A549 treated with CORT108297 at 1 μM for 4 hours (cell line): ENCODE results near the gene SLC25A2. TPM values are rescaled to one million over a fixed set of nuclear protein-coding genes. Genes with fewer than 3 reads are reported as not detected.

Experiments used
- total RNA-seq: library from RNA; stranded (reverse); fragments of 200-300 nt; extraction: Qiagen RNA extraction; gene quantifications from 5 replicates; pipeline ENCODE4 v1.2.3, GENCODE V29; 2022

Gene SLC25A2
- 0.05 TPM in 1 of 5 replicates, not detected in the others for total RNA-seq

GRCh38 chr5:141303756-141304155 is at the start of gene SLC25A2:
Gene SLC25A2 (minus strand): TSS chr5:141304049. CDS start chr5:141303865, 184 bp downstream.

GRCh38 chr5:141349917-141350619 is 46.2 kb upstream of the SLC25A2 start, which contains the start of gene PCDHGB1:
Gene PCDHGB1 (plus strand): TSS chr5:141350099. CDS start chr5:141350261, 162 bp downstream.

DNA sequence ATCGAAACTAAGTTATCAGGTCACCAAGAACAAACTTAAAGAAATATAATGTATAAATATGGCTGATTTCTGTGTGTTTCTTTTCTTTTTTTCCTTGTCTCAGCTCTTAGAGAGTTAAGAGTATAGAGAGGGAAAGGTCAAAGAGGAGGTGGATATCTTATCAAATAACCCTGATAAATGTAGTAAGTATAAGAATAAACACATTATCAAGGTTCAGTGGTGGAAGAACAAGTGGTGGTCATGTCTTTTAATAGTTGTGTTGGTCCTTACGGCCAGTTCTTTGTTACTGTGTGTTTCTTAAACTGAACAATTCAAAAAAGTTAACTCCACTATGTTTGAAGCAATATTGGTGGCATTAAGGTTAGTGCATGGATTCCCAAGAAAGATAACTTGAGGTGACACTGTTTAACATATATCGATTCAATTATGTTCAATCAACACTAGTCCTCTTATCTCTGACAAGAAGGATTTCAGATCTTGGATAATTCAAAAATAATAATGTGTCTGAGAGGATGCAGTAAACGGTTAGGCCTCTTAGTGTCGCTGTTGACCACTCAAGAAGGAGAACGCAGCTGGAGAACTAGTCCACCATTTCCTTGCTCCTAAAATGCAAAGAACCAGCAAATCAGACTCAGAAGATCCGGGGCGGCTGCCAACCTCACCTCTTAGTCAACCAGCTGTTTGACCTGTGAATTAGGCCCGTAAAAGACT is 39.5 kb upstream of the SLC25A2 start, which contains the start of gene PCDHGA3:
TSS of gene PCDHGA3 (plus strand) at position 588 of the 711 bp plus-strand sequence. CDS start 205 bp downstream, outside the sequence.

DNA sequence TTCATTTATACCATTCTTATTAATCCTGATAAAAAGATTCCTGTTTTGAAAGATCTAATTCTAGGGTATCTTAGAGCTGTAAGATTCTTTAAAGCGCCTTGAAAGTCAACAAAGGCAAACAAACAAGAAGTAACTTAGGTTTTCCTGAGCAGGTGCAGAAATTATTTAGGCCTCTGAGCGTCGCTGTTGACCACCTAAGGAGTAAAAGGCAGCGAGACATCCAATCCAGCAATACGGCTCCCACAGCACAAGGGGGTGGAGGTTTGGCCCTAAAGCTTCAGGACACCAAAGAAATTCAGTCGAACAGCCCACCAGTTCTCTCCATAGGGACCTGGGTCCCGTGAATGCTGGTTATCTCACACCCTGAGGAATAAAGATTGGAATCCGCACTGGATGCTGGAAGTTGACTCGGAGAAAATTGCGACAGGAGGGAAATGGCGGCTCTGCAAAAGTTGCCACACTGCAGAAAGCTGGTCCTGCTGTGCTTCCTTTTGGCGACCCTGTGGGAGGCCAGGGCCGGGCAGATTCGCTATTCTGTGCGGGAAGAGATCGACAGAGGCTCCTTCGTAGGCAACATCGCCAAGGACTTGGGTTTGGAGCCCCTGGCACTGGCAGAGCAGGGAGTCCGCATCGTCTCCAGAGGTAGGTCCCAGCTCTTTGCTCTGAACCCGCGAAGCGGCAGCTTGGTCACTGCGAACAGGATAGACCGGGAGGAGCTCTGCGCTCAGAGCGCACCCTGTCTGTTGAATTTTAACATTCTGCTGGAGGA is 34.9 kb upstream of the SLC25A2 start, which contains the start of gene PCDHGA2:
TSS of gene PCDHGA2 (plus strand) at position 223 of the 769 bp plus-strand sequence.

GRCh38 chr5:141330299-141331080 is 26.6 kb upstream of the SLC25A2 start, which contains the start of gene PCDHGA1:
Gene PCDHGA1 (plus strand): TSS chr5:141330514.

GRCh38 chr5:141320225-141321169 is 16.6 kb upstream of the SLC25A2 start, which contains the start of gene TAF7:
Gene TAF7 (minus strand): TSS chr5:141320784. CDS start chr5:141320044, 740 bp downstream.

Other genes starting within 250 kb of the SLC25A2 start
- 3.1 to 6.7 TPM (median 3.8 TPM) in 5 replicates for gene PCDHB2, start 209.4 kb downstream of the SLC25A2 start, total RNA-seq
- 0.06 to 1.8 TPM (median 0.06 TPM) in 3 of 5 replicates, not detected in the others for gene PCDHB3, start 203.6 kb downstream of the SLC25A2 start, total RNA-seq
- 0.06 to 0.12 TPM (median 0.07 TPM) in 4 of 5 replicates, not detected in the other for gene PCDHB4, start 182.2 kb downstream of the SLC25A2 start, total RNA-seq
- gene PCDHB5, start 168.8 kb downstream of the SLC25A2 start, total RNA-seq: 1.2 to 1.8 TPM (median 1.6 TPM) in 5 replicates
- 0.91 to 1.2 TPM (median 1.1 TPM) in 5 replicates for gene PCDHB6, start 154.0 kb downstream of the SLC25A2 start, total RNA-seq
- 0.03 TPM in 1 of 5 replicates, not detected in the others for gene PCDHB7, start 131.4 kb downstream of the SLC25A2 start, total RNA-seq
- gene PCDHB8, start 126.3 kb downstream of the SLC25A2 start, total RNA-seq: 0.29 to 0.41 TPM (median 0.32 TPM) in 5 replicates
- 0.06 to 0.10 TPM (median 0.06 TPM) in 5 replicates for gene PCDHB16, start 121.7 kb downstream of the SLC25A2 start, total RNA-seq
- 0.02 to 0.09 TPM (median 0.06 TPM) in 4 of 5 replicates, not detected in the other for gene PCDHB9, start 116.9 kb downstream of the SLC25A2 start, total RNA-seq
- 0.02 to 0.03 TPM in 2 of 5 replicates, not detected in the others for gene PCDHB10, start 111.7 kb downstream of the SLC25A2 start, total RNA-seq
- 0.05 to 0.11 TPM (median 0.07 TPM) in 5 replicates for gene PCDHB11, start 104.4 kb downstream of the SLC25A2 start, total RNA-seq
- 0.03 to 0.04 TPM in 2 of 5 replicates, not detected in the others for gene PCDHB12, start 95.3 kb downstream of the SLC25A2 start, total RNA-seq
- gene PCDHB13, start 90.1 kb downstream of the SLC25A2 start, total RNA-seq: 0.03 to 0.10 TPM (median 0.05 TPM) in 5 replicates
- 0.05 to 0.16 TPM (median 0.07 TPM) in 5 replicates for gene PCDHB14, start 80.7 kb downstream of the SLC25A2 start, total RNA-seq
- gene PCDHB15, start 58.7 kb downstream of the SLC25A2 start, total RNA-seq: 0.02 to 0.07 TPM (median 0.06 TPM) in 3 of 5 replicates, not detected in the others
- gene TAF7, start 16.7 kb upstream of the SLC25A2 start, total RNA-seq: 61.5 to 85.8 TPM (median 70.6 TPM) in 5 replicates
- 0.30 to 0.39 TPM (median 0.37 TPM) in 5 replicates for gene PCDHGA1, start 26.5 kb upstream of the SLC25A2 start, total RNA-seq
- 0.55 to 0.78 TPM (median 0.63 TPM) in 5 replicates for gene PCDHGA2, start 34.7 kb upstream of the SLC25A2 start, total RNA-seq
- 0.04 to 0.07 TPM in 2 of 5 replicates, not detected in the others for gene PCDHGA3, start 39.8 kb upstream of the SLC25A2 start, total RNA-seq
- gene PCDHGB1, start 46.0 kb upstream of the SLC25A2 start, total RNA-seq: 1.3 to 2.0 TPM (median 1.8 TPM) in 5 replicates
- gene PCDHGA4, start 51.0 kb upstream of the SLC25A2 start, total RNA-seq: 0.07 to 0.17 TPM (median 0.16 TPM) in 5 replicates
- 0.06 to 0.12 TPM (median 0.08 TPM) in 5 replicates for gene PCDHGB2, start 55.9 kb upstream of the SLC25A2 start, total RNA-seq
- gene PCDHGA5, start 60.1 kb upstream of the SLC25A2 start, total RNA-seq: 0.07 to 0.24 TPM (median 0.15 TPM) in 5 replicates
- 0.17 to 0.33 TPM (median 0.24 TPM) in 5 replicates for gene PCDHGB3, start 66.2 kb upstream of the SLC25A2 start, total RNA-seq
- gene PCDHGA6, start 69.8 kb upstream of the SLC25A2 start, total RNA-seq: 0.13 to 0.27 TPM (median 0.22 TPM) in 5 replicates
- 0.82 to 1.0 TPM (median 0.97 TPM) in 5 replicates for gene PCDHGA7, start 78.7 kb upstream of the SLC25A2 start, total RNA-seq
- gene PCDHGB4, start 83.6 kb upstream of the SLC25A2 start, total RNA-seq: 0.70 to 1.0 TPM (median 0.98 TPM) in 5 replicates
- gene PCDHGA8, start 88.6 kb upstream of the SLC25A2 start, total RNA-seq: 0.02 to 0.08 TPM (median 0.03 TPM) in 5 replicates
- 2.1 to 2.6 TPM (median 2.4 TPM) in 5 replicates for gene PCDHGB5, start 93.9 kb upstream of the SLC25A2 start, total RNA-seq
- gene PCDHGA9, start 98.7 kb upstream of the SLC25A2 start, total RNA-seq: 0.02 to 0.09 TPM (median 0.05 TPM) in 4 of 5 replicates, not detected in the other
- 0.03 to 0.14 TPM (median 0.09 TPM) in 5 replicates for gene PCDHGB6, start 104.0 kb upstream of the SLC25A2 start, total RNA-seq
- 0.01 to 0.02 TPM (median 0.02 TPM) in 3 of 5 replicates, not detected in the others for gene PCDHGA10, start 108.9 kb upstream of the SLC25A2 start, total RNA-seq
- gene PCDHGB7, start 113.6 kb upstream of the SLC25A2 start, total RNA-seq: 0.03 to 0.08 TPM (median 0.06 TPM) in 4 of 5 replicates, not detected in the other
- gene PCDHGA11, start 117.0 kb upstream of the SLC25A2 start, total RNA-seq: 0.02 to 0.03 TPM (median 0.02 TPM) in 4 of 5 replicates, not detected in the other
- 0.02 to 0.03 TPM in 2 of 5 replicates, not detected in the others for gene PCDHGA12, start 126.5 kb upstream of the SLC25A2 start, total RNA-seq
- gene PCDHGC3, start 171.9 kb upstream of the SLC25A2 start, total RNA-seq: 5.0 to 6.7 TPM (median 5.6 TPM) in 5 replicates
- 0.01 to 0.05 TPM (median 0.03 TPM) in 3 of 5 replicates, not detected in the others for gene PCDHGC4, start 181.0 kb upstream of the SLC25A2 start, total RNA-seq
- gene PCDHGC5, start 185.0 kb upstream of the SLC25A2 start, total RNA-seq: 0.02 to 0.03 TPM (median 0.03 TPM) in 3 of 5 replicates, not detected in the others